HG03521 (cell line): ENCODE data around the gene PDC.

Experiments used
- ATAC-seq: cut with Tn5 transposase; IDR thresholded peaks from one replicate; pipeline ENCODE4 v1.9.1; 2021; ENCODE audit warnings: mild to moderate bottlenecking, moderate library complexity; ENCODE audit not compliant: unreplicated experiment

The PDC gene

GRCh38 chr1:186461014-186461413, at the start of gene PDC:
PDC (minus strand) TSS chr1:186461114; CDS start chr1:186449459, 11,655 bp downstream.
- ATAC-seq = no peak

DNA sequence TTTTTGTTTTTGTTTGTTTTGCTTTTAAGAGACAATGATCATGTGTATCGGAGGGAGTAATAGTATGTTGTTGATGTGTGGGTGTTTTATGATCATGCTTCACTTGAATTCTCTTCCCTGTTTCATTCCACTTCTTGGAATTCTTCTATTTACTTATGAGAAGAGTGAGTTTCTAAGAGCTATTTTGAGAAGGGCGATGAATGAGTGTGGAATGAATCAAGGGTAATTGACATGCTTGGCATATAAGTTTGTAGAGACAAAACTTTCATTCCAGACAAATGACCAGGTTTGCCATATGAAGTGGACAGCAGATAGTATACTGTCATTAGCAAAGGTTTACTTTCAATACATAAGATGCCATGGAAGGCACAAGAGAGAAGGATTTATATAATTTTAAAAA, 42.3 kb upstream of the PDC start:
- no peak for ATAC-seq

GRCh38 chr1:186502087-186502486, 41.2 kb upstream of the PDC start:
- no peak for ATAC-seq

DNA sequence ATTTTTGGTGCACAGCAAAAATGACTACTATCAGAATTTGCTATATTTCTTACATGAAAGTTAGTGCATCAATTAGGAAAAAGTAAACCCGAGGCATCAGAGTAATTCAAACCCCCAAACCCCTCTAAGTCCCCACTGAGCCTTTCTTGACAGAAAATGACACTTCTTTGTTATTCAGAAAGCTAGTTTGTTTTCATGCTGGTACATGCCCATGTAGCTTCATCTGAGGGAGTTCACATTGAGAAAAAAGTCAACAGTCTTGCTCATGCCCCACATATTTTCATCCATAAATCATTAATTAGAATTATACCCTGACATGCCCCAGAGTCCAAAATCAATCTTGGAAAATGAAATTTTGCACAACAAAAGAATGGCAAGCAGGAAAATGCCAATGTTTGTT, 39.9 kb upstream of the PDC start:
- ATAC-seq = no peak

DNA sequence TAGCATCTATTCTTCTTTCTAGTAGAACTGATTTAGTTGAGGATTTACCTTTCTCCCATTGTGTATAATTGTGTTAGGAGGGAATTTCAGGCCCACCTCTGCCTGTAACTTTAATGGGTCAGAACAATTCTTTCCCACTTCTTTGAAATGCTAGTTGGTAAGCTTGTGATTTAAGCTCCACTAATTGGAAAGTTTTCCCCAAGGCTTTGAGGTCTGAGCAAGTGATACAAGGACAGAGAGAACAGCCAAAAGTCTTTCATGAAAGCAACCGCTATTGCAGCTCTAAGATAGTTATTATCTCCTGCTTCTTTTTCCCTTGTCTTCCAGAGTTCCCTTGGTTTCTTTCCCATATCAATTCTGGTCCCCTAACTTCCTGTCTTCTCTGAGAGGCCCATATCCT, 38.7 kb upstream of the PDC start:
- no peak for ATAC-seq

- ATAC-seq = no peak
These were observed 37.9 kb upstream of the PDC start for GRCh38 chr1:186498695-186499389.

DNA sequence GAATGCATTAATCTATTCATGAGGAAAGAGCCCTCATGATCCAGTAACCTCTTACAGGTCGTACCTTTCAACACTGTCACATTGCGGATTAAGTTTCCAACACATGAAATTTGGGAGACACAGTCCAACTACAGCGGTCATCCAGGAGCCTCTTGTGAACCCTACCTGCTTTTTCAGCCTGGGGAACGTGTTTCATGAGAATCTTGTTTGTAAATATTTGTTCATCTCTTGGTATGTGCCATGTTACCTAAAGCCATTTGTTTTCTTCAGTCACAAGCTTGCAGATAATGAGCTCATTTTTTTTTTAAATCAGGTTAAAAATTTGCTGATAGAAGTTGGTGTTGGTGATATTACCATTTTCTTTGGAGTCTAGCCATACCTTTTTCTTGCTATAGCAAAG, 37.2 kb upstream of the PDC start:
- ATAC-seq = no peak

DNA sequence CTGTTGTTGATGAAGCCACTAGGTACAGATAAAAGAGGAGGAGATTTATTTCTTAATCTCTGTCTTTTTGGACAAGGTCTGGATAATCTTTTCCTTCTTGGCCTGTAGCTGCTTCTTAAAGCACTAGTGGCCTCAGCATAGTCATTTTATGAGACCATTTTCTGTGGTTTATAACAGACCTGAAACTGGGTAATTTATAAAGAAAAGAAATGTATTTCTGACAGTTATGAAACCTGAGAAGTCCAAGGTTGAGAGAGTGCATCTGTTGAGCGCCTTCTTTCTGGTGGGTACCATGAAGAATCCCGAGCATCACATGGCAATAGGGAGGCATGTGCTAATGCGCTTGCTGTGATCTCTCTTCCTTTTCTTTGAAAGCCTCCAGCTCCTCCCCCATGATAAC, 36.7 kb upstream of the PDC start:
- ATAC-seq = no peak

GRCh38 chr1:186496171-186496851, 35.4 kb upstream of the PDC start:
- ATAC-seq = no peak

GRCh38 chr1:186494832-186495271, 33.9 kb upstream of the PDC start:
- no peak for ATAC-seq

DNA sequence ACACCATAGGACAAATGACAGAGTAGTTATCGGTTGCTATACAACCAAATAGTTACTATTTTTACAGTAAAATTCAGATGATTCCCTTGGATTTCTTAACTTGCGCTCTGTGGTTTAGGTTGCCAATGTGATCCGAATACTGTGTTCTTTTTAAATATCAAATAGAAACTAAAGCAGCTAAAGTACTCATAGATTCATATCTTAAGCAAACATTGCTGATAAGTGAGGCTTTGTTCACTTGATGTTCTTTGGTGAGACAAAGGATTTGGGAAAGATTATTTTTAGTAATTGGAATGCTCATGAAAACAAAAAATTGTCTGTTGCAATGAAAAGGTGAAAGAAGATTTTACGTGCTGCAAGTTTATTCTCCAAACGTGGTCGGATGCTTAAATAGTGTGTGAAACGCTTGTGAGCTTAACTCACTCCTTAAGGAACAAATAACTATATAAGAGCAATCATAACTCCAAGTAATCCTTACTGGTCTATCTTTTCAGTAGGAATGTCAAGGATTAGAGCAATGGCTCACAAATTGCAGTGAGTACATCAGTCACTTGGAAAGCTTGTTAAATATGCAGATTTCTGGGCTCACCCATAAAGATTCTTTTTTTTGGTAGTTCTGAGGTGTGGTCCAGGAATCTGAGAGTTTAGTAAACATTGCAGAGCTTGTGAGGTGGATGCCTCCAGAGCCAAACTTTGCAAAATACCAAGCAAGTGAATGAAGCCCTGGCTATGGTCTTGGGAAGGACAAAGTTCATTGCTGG, 31.8 kb upstream of the PDC start:
- no peak for ATAC-seq

GRCh38 chr1:186491336-186491735, 30.4 kb upstream of the PDC start:
- no peak for ATAC-seq

DNA sequence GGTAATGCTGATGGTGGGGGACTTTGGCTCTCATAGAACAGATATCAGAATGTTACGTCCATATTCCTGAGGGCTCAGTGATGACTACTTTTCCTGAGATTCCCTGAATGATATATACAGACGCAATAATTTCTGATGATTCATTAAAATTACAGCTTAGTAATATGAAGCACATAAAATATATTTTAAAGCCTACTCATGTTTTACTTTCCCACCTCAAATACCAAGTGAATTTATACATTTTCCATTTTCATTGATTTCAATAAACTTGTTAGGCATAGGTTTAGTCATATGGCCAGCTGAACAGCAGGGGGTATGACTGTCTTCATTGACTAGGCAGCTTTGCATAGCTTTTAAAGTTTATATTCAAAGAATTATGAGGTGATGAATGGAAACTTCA, 26.2 kb upstream of the PDC start:
- ATAC-seq = no peak

DNA sequence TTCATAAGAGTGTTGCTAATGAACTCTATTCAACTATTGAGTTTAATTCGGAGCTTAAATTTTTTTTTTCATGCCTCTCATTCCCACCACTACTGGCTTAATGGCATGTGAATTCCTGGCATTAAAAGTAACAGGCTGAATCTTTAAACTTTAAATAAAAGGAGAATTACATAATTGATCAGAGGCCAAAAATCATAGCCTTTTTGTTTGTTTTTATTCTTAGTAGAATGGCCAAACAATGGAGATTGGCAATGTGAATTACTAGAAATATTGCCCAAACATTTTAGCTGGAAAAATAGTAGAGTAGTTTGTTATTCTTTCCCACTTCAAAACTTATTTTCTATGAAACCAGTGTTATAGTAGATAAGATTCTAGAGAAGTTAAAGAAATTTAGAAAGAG, 25.1 kb upstream of the PDC start:
- no peak for ATAC-seq

GRCh38 chr1:186483561-186483960, 22.6 kb upstream of the PDC start:
- ATAC-seq = no peak

DNA sequence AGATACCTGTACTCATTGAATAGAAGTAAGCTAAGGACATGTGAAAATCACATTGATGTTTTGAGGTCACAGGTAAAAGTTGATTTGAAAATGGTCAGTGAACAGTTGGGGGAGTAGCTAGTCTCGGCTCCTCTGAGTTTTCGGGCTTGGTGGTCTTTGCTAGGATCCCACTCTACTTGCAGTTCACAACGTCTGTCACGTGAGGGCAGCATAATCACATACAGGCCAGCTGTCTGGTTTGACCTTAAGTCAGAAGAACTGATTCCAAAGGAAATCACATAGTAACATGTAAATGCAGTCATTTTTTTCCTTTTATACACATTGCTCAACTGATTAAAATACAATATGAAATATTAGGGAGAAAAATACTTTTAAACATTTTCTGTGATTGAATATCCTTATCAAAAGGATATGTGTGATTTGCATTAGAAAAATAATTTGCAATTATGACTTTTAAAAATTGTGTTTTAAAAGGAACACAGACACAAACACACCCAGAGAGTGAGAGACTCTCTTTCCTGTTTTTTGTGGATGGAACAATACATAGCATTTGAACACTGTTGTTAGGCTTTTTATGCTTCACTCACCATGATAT, 21.8 kb upstream of the PDC start:
- no peak for ATAC-seq

- ATAC-seq = no peak
These were observed 20.5 kb upstream of the PDC start for GRCh38 chr1:186481303-186481888.

DNA sequence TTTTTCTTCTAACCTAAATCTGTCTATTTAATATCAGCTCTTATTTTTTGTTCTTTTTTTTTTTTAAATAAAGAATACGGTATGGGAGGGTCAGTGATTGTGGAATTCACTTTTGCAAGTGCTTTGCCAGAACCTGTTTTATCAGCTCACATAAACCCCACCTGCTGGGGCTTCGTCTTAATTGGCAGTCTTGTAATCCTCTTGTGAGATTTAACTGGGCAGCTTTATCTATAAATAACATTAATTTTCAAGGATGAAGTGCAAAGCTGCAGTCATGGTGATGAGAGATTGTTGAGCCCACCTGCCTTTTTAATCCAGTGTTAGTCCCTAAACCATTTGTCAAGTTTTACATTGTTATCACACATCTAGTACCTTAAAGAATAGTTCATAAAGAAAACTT, 18.2 kb upstream of the PDC start:
- no peak for ATAC-seq

DNA sequence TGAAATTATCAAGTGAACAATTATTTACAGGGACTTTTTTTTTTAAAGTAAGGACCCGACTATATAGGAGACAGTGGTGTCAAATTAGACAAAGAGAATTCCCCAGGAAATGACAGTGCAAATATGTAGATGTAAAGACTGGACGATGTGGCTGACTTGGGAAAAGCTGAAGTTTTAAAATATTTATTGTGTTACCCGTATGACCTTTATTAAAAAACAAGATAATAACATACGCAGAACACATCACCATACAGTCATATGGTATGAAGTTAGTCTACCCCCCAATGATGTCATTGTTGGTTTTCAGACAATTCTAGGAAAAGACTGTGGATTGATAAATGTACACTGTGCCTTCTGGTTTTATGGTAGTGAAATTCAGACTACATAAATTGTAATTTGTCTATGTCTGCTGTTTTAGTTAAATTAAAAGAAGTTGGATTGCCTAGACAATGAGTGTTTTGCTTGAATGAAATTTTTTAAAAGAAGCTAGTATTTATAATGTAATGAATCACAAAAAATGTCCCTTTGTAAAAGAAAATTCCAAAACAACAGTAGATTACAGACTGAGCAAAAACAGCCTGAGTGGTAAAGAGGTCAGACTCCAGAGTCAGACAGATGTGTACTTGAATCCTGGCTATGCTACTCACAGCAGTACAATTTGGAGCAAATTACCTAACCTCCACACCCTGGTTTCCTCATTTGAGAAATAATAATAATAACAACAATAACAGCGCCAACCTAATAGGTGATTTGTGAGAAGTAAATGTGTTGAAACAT, 15.5 kb upstream of the PDC start:
- no peak for ATAC-seq

GRCh38 chr1:186474208-186474607, 13.3 kb upstream of the PDC start:
- no peak for ATAC-seq
